Karpas-422 (cell line): Measurements from ENCODE around the gene TECTB. TPM values are rescaled to one million over a fixed set of nuclear protein-coding genes. Genes with fewer than 3 reads are reported as not detected.

Experiments used
- DNase-seq: peaks from one replicate; pipeline ENCODE4 v3.0.0-alpha.2; 2015
- H2AFZ ChIP-seq: fragments of 200-600 bp; sonication (generic); 2 replicates; pipeline ENCODE4 v1.6.1; 2014; ENCODE audit warnings: antibody characterized with exemption, low read length, mixed read lengths
- H3K27ac ChIP-seq: fragments of 200-600 bp; sonication (generic); 2 replicates; pipeline ENCODE4 v1.5.1; 2014; ENCODE audit warnings: mild to moderate bottlenecking, low read length, moderate library complexity
- H3K27me3 ChIP-seq: fragments of 200-600 bp; sonication (generic); 2 replicates; pipeline ENCODE4 v1.6.1; 2014; ENCODE audit warnings: low read length, mixed read lengths
- H3K36me3 ChIP-seq: fragments of 200-600 bp; sonication (generic); 2 replicates; pipeline ENCODE4 v1.6.1; 2014; ENCODE audit warnings: low read length, mixed read lengths; ENCODE audit not compliant: insufficient read depth
- H3K4me1 ChIP-seq: fragments of 200-600 bp; sonication (generic); 2 replicates; pipeline ENCODE4 v1.6.1; 2014; ENCODE audit warnings: mild to moderate bottlenecking, low read length, mixed read lengths
- H3K4me2 ChIP-seq: fragments of 200-600 bp; sonication (generic); 2 replicates; pipeline ENCODE4 v1.6.1; 2014; ENCODE audit warnings: low read length, low read depth, mild to moderate bottlenecking; ENCODE audit not compliant: poor library complexity, severe bottlenecking
- H3K4me3 ChIP-seq: fragments of 200-600 bp; sonication (generic); 2 replicates; pipeline ENCODE4 v1.5.1; 2014; ENCODE audit warnings: mild to moderate bottlenecking, antibody characterized with exemption, low read length, mixed read lengths
- H3K79me2 ChIP-seq: fragments of 200-600 bp; sonication (generic); 2 replicates; pipeline ENCODE4 v1.6.1; 2014; ENCODE audit warnings: mild to moderate bottlenecking, low read length, mixed read lengths
- H3K9ac ChIP-seq: fragments of 200-600 bp; sonication (generic); 2 replicates; pipeline ENCODE4 v1.6.0; 2014; ENCODE audit warnings: low read length
- H3K9me2 ChIP-seq: fragments of 200-600 bp; sonication (generic), shearing (Covaris generic); replicated peaks from 2 replicates; pipeline ENCODE4 v1.6.0; 2014; ENCODE audit warnings: mild to moderate bottlenecking, low read length, moderate library complexity; ENCODE audit not compliant: insufficient read depth
- H3K9me3 ChIP-seq: fragments of 300-700, 200-600 bp; sonication (generic); 2 replicates; pipeline ENCODE4 v1.6.1; 2014; ENCODE audit warnings: low read length, mixed read lengths
- H4K20me1 ChIP-seq: fragments of 200-600 bp; sonication (generic); 2 replicates; pipeline ENCODE4 v1.6.1; 2014; ENCODE audit warnings: mild to moderate bottlenecking, antibody characterized with exemption, low read length, low read depth; ENCODE audit not compliant: insufficient read depth
- total RNA-seq: library from RNA; depleted of rRNA; stranded (reverse); fragments of >200 nt; shearing (Covaris generic); gene quantifications from 2 replicates; pipeline ENCODE4 v1.2.3, GENCODE V29; 2014; ENCODE audit warnings: low replicate concordance

Gene TECTB
- total RNA-seq, 1 experiment from 2014 or later = not detected

- H3K27me3 ChIP-seq = no peaks in the 10 kb centered on the region
- no peak for DNase-seq
- no peaks in the 10 kb centered on the region for H4K20me1 ChIP-seq
- H3K4me3 ChIP-seq = no peak overlapping the region
- no peaks in the 10 kb centered on the region for H3K9me3 ChIP-seq
- H3K9me2 ChIP-seq = no peaks in the 10 kb centered on the region
- H3K9ac ChIP-seq = no peak overlapping the region
- H2AFZ ChIP-seq = no peak overlapping the region
- H3K36me3 ChIP-seq = no peaks in the 10 kb centered on the region
- no peak overlapping the region for H3K27ac ChIP-seq
- peaks cover 10% of the 10 kb centered on the region for H3K4me1 ChIP-seq
- no peaks in the 10 kb centered on the region for H3K79me2 ChIP-seq
- no peak overlapping the region for H3K4me2 ChIP-seq
Observed at GRCh38 chr10:112259688-112260087, 23.5 kb upstream of the TECTB start.

- no peak overlapping the region for H3K4me2 ChIP-seq
- H3K27me3 ChIP-seq = no peaks in the 10 kb centered on the region
- no peaks in the 10 kb centered on the region for H3K79me2 ChIP-seq
- H4K20me1 ChIP-seq = no peaks in the 10 kb centered on the region
- H2AFZ ChIP-seq = no peak overlapping the region
- H3K4me3 ChIP-seq = no peak overlapping the region
- no peak for DNase-seq
- no peak overlapping the region for H3K27ac ChIP-seq
- H3K4me1 ChIP-seq = peaks cover 10% of the 10 kb centered on the region
- H3K36me3 ChIP-seq = no peaks in the 10 kb centered on the region
- no peaks in the 10 kb centered on the region for H3K9me3 ChIP-seq
- H3K9me2 ChIP-seq = no peaks in the 10 kb centered on the region
- H3K9ac ChIP-seq = no peak overlapping the region
Observed at GRCh38 chr10:112260831-112261230, 22.4 kb upstream of the TECTB start.

- Histone ChIP-seq H3K9me3 (no peaks in the 10 kb centered on the region), H3K4me2 (no peak overlapping the region), H3K9me2 (no peaks in the 10 kb centered on the region), H3K36me3 (no peaks in the 10 kb centered on the region), H4K20me1 (no peaks in the 10 kb centered on the region), H2AFZ (no peak overlapping the region), H3K4me3 (no peak overlapping the region), H3K27me3 (no peaks in the 10 kb centered on the region), H3K9ac (no peak overlapping the region), H3K27ac (no peak overlapping the region), H3K79me2 (no peaks in the 10 kb centered on the region), H3K4me1 (peaks cover 10% of the 10 kb centered on the region)
- no peak for DNase-seq
Observed at GRCh38 chr10:112261281-112261822, 21.8 kb upstream of the TECTB start.

GRCh38 chr10:112262546-112262945, 20.7 kb upstream of the TECTB start:
- Histone ChIP-seq H2AFZ (no peak overlapping the region), H3K9me2 (no peaks in the 10 kb centered on the region)

GRCh38 chr10:112265745-112266144, 17.5 kb upstream of the TECTB start:
- no peaks in the 10 kb centered on the region for H3K36me3 ChIP-seq
- H3K9me2 ChIP-seq = no peaks in the 10 kb centered on the region
- H3K79me2 ChIP-seq = no peaks in the 10 kb centered on the region
- no peaks in the 10 kb centered on the region for H3K9me3 ChIP-seq
- peaks cover 6% of the 10 kb centered on the region; the same call in 1 of the 2 replicates for H3K4me1 ChIP-seq
- no peak overlapping the region for H3K4me3 ChIP-seq
- H2AFZ ChIP-seq = no peak overlapping the region
- H3K27ac ChIP-seq = no peak overlapping the region
- H3K9ac ChIP-seq = no peak overlapping the region
- H3K27me3 ChIP-seq = no peaks in the 10 kb centered on the region
- no peak overlapping the region for H3K4me2 ChIP-seq
- DNase-seq = no peak
- no peaks in the 10 kb centered on the region for H4K20me1 ChIP-seq

More at GRCh38 chr10:112262546-112262945, 20.7 kb upstream of the TECTB start:
- H3K36me3 ChIP-seq = no peaks in the 10 kb centered on the region
- H3K27ac ChIP-seq = no peak overlapping the region
- DNase-seq = no peak
- no peaks in the 10 kb centered on the region for H3K79me2 ChIP-seq
- H3K27me3 ChIP-seq = no peaks in the 10 kb centered on the region
- no peak overlapping the region for H3K9ac ChIP-seq
- no peak overlapping the region for H3K4me2 ChIP-seq
- H4K20me1 ChIP-seq = no peaks in the 10 kb centered on the region
- no peak overlapping the region for H3K4me3 ChIP-seq
- H3K4me1 ChIP-seq = peaks cover 6% of the 10 kb centered on the region
- H3K9me3 ChIP-seq = no peaks in the 10 kb centered on the region

- Histone ChIP-seq H3K4me1 (peaks cover 11% of the 10 kb centered on the region), H3K79me2 (no peaks in the 10 kb centered on the region), H3K9me3 (no peaks in the 10 kb centered on the region), H3K9ac (no peak overlapping the region), H3K9me2 (no peaks in the 10 kb centered on the region), H3K36me3 (no peaks in the 10 kb centered on the region), H3K4me3 (no peak overlapping the region), H2AFZ (no peak overlapping the region), H3K27me3 (no peaks in the 10 kb centered on the region), H4K20me1 (no peaks in the 10 kb centered on the region), H3K27ac (no peak overlapping the region), H3K4me2 (no peak overlapping the region)
- DNase-seq = no peak
Observed at GRCh38 chr10:112269266-112269665, 13.9 kb upstream of the TECTB start.

- no peak overlapping the region for H3K9ac ChIP-seq
- no peaks in the 10 kb centered on the region for H3K9me3 ChIP-seq
- H3K4me1 ChIP-seq = peaks cover 12% of the 10 kb centered on the region
- no peak overlapping the region for H2AFZ ChIP-seq
- no peak overlapping the region for H3K4me3 ChIP-seq
- H3K27me3 ChIP-seq = no peaks in the 10 kb centered on the region
- H3K4me2 ChIP-seq = no peak overlapping the region
- H4K20me1 ChIP-seq = no peaks in the 10 kb centered on the region
- no peak overlapping the region for H3K27ac ChIP-seq
- H3K79me2 ChIP-seq = no peaks in the 10 kb centered on the region
- no peaks in the 10 kb centered on the region for H3K36me3 ChIP-seq
- no peak for DNase-seq
- H3K9me2 ChIP-seq = no peaks in the 10 kb centered on the region
Observed at GRCh38 chr10:112271982-112272381, 11.2 kb upstream of the TECTB start.

- Histone ChIP-seq H3K4me3 (no peak overlapping the region), H3K27ac (no peak overlapping the region), H4K20me1 (no peaks in the 10 kb centered on the region), H3K79me2 (no peaks in the 10 kb centered on the region), H3K36me3 (no peaks in the 10 kb centered on the region), H2AFZ (no peak overlapping the region), H3K9me3 (no peaks in the 10 kb centered on the region), H3K4me2 (no peak overlapping the region), H3K9me2 (no peaks in the 10 kb centered on the region), H3K9ac (no peak overlapping the region), H3K27me3 (no peaks in the 10 kb centered on the region), H3K4me1 (peaks cover 31% of the 10 kb centered on the region)
- no peak for DNase-seq
Observed at GRCh38 chr10:112274831-112275230, 8.4 kb upstream of the TECTB start.
